ENCODE measurements around the gene ASPDH. TPM values are rescaled to one million over a fixed set of nuclear protein-coding genes. Genes with fewer than 3 reads are reported as not detected.

The ASPDH gene
- polyA plus RNA-seq, 1 donor (not counting 4 experiments of a cell fraction or from before 2014, with no cell fraction given): not detected

DNA sequence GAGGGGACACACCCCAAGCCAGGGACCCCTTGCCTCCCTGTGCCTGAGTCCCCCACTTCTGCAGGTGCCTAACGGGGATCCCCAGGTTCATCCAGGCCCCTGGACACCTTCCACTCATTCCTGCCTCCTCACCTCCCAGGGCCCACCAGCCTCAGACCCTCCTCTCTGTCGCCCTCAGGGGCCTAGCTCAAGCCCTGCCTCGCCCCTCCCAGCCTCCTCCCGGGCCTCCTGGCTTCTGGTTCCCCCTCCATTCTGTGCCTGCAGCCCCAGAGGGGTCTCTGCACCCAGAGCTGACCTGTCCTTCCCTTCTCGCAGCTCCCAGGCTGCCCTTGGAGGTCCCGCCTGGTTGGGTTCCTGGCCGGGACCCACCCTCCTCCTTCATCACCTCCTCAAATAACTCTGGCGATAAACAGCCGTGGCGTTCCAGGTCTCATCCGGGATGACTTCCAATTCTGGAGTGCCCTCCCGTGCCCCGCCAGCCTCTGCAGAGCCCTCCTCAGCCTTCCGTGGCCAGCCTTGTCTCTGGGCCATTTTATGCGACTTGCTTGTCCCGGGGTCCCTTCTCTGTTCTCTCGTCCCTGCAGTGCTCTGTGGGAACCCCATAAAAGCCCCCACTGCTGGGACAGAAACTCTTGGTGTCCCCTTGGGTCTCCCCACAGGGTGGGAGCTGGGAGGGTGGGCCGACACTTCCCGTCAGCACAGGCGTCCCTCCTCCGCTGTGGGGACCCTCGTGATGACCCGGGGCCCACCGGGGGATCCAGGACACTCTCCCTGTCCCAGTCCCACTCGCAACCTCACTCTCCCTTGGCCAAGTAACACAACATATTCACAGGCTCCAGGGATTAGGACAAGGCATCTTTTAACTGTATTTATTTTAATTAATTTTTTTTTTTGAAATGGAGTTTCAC is 11.9 kb downstream of the ASPDH start:
- DNase-seq (ENCODE audit: low read depth, low spot score) (no peak), FAIRE-seq (no peak)
- no peaks in the 10 kb centered on the region for H4K20me1 ChIP-seq (ENCODE audit: control insufficient read depth, extremely low read depth, insufficient read depth, low read length)
- dilution Hi-C loops (cut with MboI; ENCODE audit: extremely low pct_ligation_motif_present, low sequenced_read_pairs): no loop called here
- H2AFZ ChIP-seq (ENCODE audit: control insufficient read depth, low read length): no peak overlapping the region
- peaks cover 5% of the 10 kb centered on the region for H3K27me3 ChIP-seq (ENCODE audit: control insufficient read depth, extremely low read depth, insufficient read depth, low read length)
- no peak for TF ChIP-seq CTCF (optimal IDR thresholded peaks at IDR 0.05 in 1 of 3, IDR thresholded peaks at IDR 0.05 in 1 of 3, conservative IDR thresholded peaks at IDR 0.05 in 1 of 3; ENCODE audit: extremely low read depth in 1 of 3, insufficient read depth in 2 of 3, low read length in 3 of 3)
- TF ChIP-seq EZH2 (IDR thresholded peaks at IDR 0.05; ENCODE audit: low read length): no peak
- no peaks in the 10 kb centered on the region for H3K9me1 ChIP-seq (ENCODE audit: control insufficient read depth, extremely low read depth, insufficient read depth, low read length)
- H3K9ac ChIP-seq (ENCODE audit: control insufficient read depth, extremely low read depth, insufficient read depth, low read length): no peak overlapping the region
- peaks cover 0 to 1% of the 10 kb centered on the region in 2 experiments for H3K36me3 ChIP-seq (ENCODE audit: control insufficient read depth in 2 of 2, extremely low read depth in 1 of 2, insufficient read depth in 2 of 2, low read length in 2 of 2)
- no peak overlapping the region for H3K4me3 ChIP-seq (ENCODE audit: control insufficient read depth in 2 of 3, extremely low read depth in 1 of 3, insufficient read depth in 2 of 3, low read depth in 1 of 3, low read length in 3 of 3)
- H3K27ac ChIP-seq (ENCODE audit: control insufficient read depth, insufficient read depth, low read length): no peak overlapping the region
- H3K79me2 ChIP-seq (ENCODE audit: control insufficient read depth, insufficient read depth, low read length): no peaks in the 10 kb centered on the region
- no peaks in the 10 kb centered on the region for H3K9me3 ChIP-seq (ENCODE audit: control insufficient read depth, low read depth, low read length)
- H3K4me2 ChIP-seq (ENCODE audit: control insufficient read depth, extremely low read depth, insufficient read depth, low read depth, low read length): no peak overlapping the region
- no peaks in the 10 kb centered on the region for H3K4me1 ChIP-seq (ENCODE audit: control insufficient read depth, extremely low read depth, insufficient read depth, low read length)

DNA sequence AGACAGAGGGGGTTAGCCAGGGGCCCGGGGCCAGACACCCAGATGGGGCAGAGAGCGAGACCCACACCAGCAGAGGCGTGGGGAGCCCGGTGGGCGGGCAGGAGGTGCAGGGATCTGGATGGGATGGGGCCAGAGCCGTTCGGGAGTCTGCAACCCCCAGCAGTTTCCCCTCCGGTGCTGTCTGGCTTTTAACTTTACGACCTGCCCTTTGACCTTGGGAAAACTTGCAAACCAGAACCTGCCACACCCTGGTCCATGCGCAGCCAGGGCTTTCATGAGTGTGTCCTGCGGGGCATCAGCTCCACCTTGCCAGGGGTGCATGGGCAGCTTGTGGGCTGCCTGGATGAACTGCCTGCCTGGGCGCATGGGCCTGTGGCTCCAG is 12.5 kb downstream of the ASPDH start:
- H3K79me2 ChIP-seq (ENCODE audit: control insufficient read depth, insufficient read depth, low read length): no peaks in the 10 kb centered on the region
- H3K4me1 ChIP-seq (ENCODE audit: control insufficient read depth, extremely low read depth, insufficient read depth, low read length): no peaks in the 10 kb centered on the region
- TF ChIP-seq EZH2 (IDR thresholded peaks at IDR 0.05; ENCODE audit: low read length): no peak
- no peak for TF ChIP-seq CTCF (optimal IDR thresholded peaks at IDR 0.05 in 1 of 3, IDR thresholded peaks at IDR 0.05 in 1 of 3, conservative IDR thresholded peaks at IDR 0.05 in 1 of 3; ENCODE audit: extremely low read depth in 1 of 3, insufficient read depth in 2 of 3, low read length in 3 of 3)
- no peak overlapping the region for H3K4me2 ChIP-seq (ENCODE audit: control insufficient read depth, extremely low read depth, insufficient read depth, low read depth, low read length)
- H4K20me1 ChIP-seq (ENCODE audit: control insufficient read depth, extremely low read depth, insufficient read depth, low read length): no peaks in the 10 kb centered on the region
- H3K27ac ChIP-seq (ENCODE audit: control insufficient read depth, insufficient read depth, low read length): no peak overlapping the region
- no peak overlapping the region for H3K9ac ChIP-seq (ENCODE audit: control insufficient read depth, extremely low read depth, insufficient read depth, low read length)
- no peak overlapping the region for H2AFZ ChIP-seq (ENCODE audit: control insufficient read depth, low read length)
- dilution Hi-C loops (cut with MboI; ENCODE audit: extremely low pct_ligation_motif_present, low sequenced_read_pairs): no loop called here
- DNase-seq (ENCODE audit: low read depth, low spot score) (no peak), FAIRE-seq (no peak)
- H3K36me3 ChIP-seq (ENCODE audit: control insufficient read depth in 2 of 2, extremely low read depth in 1 of 2, insufficient read depth in 2 of 2, low read length in 2 of 2): peaks cover 0 to 1% of the 10 kb centered on the region in 2 experiments
- peaks cover 5% of the 10 kb centered on the region for H3K27me3 ChIP-seq (ENCODE audit: control insufficient read depth, extremely low read depth, insufficient read depth, low read length)
- no peaks in the 10 kb centered on the region for H3K9me3 ChIP-seq (ENCODE audit: control insufficient read depth, low read depth, low read length)
- H3K4me3 ChIP-seq (ENCODE audit: control insufficient read depth in 2 of 3, extremely low read depth in 1 of 3, insufficient read depth in 2 of 3, low read depth in 1 of 3, low read length in 3 of 3): no peak overlapping the region
- no peaks in the 10 kb centered on the region for H3K9me1 ChIP-seq (ENCODE audit: control insufficient read depth, extremely low read depth, insufficient read depth, low read length)

All from keratinocyte (primary cell).